Measurements from ENCODE around the gene PIGN.

- TF ChIP-seq CTCF (IDR thresholded peaks at IDR 0.05; ENCODE audit: low read depth, low read length): no peak
- TF ChIP-seq EZH2phosphoT487 (IDR thresholded peaks at IDR 0.05; ENCODE audit: low read depth): no peak
Observed at GRCh38 chr18:62026586-62026985, 160.3 kb downstream of the PIGN start.
